ENCODE measurements around the gene EFHC2. TPM values are rescaled to one million over a fixed set of nuclear protein-coding genes. Genes with fewer than 3 reads are reported as not detected.

Gene EFHC2
- not detected for polyA plus RNA-seq (2013, experiment 1 of 2; ENCODE audit: insufficient read length)
- not detected for polyA plus RNA-seq (2013, experiment 2 of 2; ENCODE audit: insufficient read length)

DNA sequence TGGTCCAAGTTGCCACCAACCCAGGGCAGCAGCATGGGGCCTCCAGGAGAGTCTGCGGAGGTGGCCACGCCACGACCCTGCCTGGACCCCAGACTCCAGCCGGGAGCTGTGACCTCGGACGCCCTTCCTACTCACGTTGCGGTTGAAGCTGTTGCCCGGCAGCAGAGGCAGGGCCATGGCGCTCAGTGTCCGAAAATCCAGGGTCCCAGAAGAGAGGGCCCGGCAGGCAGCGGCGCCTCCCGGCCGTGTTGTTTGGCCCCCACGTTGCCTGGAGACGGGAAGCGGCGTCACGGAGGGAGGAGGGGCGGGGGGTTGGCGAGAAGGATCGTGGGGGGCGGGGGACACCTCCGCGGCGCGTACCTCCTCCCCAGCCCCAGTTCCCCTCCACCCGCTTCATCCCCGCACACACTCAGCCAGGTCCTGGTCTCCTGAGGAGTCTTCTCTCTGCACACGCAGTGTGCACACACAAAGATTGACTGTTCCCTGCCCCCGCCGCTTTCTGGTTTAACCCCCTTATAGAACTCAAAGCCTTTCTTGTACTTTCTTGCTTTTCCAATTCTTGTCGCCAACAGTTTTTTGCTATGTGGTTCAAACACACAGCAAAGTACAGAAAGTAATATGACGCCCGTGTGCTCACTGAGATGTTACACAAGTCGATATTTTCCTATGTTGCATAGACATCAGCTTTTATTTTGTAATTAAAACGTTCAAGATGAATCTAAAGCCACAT lies at the start of gene EFHC2:
EFHC2 (minus strand) TSS at position 261 of the 730 bp plus-strand sequence; CDS start at position 177, 84 bp downstream.
- DNase-seq: no peak

GRCh38 chrX:44392767-44393166 lies 49.3 kb upstream of the EFHC2 start:
- DNase-seq: no peak

DNA sequence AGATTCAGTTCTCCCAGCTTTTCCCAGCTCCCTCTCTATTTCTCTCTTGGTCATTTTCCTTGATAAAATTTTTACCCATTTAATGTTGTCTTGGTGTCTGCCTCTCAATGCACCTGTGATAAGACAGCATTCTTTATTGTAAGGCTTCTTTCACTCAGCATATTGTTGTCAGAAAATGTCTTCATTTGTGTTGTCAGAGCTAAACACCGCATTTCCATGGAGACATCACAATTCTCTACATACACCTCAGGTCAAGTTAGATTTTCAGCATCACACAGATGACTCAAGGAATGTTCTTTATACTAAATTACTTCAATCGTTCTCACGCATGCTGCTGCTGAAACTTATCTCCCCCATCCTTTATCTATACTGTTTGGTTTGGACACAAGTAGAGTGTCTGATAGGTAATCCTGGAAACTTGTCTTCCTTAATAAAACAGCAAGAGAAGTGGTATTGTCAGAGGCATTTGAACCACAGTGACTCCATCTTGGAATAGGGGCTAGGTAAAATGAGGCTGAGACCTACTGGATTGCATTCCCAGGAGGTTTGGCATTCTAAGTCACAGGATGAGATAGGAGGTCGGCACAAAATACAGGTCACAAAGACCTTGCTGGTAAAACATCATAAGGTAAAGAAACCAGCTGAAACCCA lies 41.3 kb upstream of the EFHC2 start:
- no peak for DNase-seq

DNA sequence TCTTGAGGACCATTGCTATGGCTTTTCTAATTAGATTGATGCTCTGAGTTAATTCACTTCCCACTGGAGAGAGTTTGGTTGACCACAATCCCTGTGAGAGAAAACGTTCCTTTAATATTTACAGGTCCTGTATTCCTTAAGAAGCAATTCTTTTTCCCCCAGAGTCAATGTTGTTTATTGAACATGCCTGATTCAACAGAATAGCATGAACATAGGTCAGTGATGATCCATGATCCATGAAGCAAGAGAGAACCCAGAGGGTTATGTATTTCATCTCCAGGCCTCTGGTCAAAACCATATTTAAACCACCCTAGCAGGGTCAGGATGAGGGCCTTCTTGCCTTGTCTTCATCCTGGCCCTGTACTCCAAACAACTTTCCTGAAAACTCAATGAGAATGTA lies 39.4 kb upstream of the EFHC2 start:
- DNase-seq: no peak

DNA sequence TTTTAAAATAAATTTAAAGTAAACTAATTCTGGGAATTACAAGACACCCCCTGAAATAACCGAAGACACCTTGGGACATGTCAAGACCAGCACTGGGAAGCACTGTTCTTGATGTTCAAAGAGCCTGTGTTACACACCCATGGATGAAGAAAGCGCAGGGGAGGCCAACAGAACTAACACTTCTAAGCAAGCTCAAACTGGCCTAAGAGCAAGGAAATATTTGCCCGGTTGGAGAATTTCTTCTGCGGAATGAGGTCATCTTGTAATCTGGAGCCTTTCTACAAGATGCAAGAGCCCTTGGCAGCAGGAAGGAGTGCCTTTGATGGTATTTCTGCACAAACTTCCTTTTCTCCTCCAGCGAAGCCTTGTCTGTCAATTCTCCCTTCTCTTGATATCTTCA lies 9.3 kb upstream of the EFHC2 start:
- no peak for DNase-seq

- no peak for DNase-seq
Observed at GRCh38 chrX:44349561-44349960, 6.1 kb upstream of the EFHC2 start.

DNA sequence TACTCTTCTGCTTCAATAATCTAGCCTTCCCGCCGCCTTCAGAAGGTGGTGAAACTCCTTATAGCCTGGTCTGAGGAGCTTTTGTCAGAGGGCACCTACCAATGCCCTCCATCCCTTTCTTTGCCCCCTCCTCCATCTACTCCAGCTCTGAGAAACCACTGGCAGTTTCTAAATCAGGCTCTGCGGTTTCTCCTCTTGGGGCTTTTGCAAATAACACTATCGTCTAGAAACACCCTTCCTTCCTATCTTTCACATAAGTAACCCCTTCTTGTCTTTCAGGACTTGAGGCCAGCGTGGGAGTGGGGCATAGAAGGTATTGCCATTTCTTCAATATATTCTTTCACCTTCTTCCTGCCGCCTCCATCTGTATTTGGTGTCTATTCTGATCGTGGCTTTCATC lies 1.2 kb upstream of the EFHC2 start:
- no peak for DNase-seq

DNA sequence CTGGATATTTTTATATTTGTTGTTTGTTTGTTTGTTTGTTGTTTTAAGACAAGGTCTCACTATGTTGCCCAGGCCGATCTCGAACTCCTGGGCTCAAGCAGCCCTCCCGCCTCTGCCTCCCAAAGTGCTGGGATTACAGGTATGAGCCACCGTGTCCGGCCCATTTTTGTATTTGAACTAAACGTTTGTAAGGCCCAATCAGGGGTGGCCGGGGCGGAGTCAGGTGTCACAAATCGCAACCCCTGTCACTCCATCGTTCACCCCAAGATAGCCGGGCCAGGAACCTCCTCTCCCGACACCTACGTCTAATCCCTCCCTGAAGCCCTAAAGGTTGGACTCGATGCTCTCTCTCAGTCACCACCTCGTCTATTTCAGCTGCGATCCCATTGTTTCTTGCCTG lies 722 bp upstream of the EFHC2 start:
- no peak for DNase-seq

DNA sequence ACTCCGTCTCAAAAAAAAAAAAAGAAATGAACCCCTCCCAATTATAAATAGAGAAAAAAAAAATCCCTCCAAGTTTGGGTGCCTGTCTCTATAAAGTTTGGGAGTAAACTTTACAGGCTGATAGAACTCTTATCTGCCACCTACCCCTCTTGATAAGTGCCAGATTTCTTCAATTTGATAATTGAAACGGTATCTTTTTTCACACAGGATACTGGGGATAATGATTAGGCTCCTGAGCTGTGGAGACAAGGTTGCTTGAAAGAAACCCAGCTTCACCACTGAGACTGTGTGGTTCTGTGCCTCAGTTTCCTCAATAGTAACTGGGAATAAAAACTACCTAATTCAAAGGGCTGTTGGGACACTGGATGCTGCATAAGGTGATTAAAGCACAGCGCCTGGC lies 606 bp downstream of the EFHC2 start:
- no peak for DNase-seq

DNA sequence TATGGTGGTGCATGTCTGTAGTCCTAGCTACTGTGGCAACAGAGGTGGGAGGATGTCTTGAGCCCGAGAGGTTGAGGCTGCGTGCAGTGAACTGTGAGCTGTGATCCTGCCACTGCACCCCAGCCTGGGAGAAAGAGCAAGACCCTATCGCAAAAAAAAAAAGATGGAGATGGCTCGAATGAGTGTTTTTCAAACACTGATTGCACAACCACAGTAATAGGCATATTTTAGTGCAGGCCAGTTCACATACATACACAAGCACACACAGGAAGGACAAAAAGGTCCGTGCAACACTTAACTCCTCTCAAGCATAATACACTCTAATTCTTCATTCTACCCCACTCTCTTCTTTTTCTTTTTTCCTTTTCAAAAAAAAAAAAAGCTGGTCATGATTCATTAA lies 5.1 kb downstream of the EFHC2 start:
- no peak for DNase-seq

DNA sequence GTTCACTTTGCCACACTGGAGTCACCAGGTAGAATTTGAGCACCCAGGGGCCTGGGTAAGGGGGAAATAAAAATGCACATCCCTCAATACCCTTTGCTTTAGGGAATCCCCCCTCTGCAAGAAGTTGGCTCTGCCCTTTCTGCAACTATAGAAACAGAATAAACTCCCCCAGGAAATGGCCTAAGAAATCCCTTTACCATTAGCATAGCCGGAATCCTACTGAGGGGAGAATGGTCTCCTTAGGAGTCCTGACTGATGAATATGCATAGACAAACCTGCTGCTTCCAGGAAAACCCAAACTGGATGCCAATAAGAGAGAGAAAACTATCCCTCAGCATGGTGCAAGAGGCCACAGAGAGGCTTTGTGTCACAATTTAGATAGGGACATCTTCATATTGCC lies 11.0 kb downstream of the EFHC2 start:
- no peak for DNase-seq

DNA sequence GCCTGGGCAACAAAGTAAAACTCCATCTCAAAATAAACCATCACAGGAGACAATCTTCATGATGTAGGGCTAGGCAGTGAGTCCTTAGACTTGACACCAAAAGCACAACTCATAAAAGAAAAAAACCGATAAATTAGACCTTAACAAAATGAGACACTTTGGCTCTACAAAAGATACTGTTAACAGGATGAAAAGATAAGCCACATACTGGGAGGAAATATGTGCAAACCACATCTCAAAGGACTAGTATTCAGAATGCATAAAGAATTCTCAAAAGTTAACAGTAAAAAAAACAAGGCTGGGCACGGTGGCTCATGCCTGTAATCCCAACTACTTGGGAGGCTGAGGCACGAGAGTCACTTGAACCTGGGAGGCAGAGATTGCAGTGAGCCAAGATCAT lies 13.2 kb downstream of the EFHC2 start:
- no peak for DNase-seq

DNA sequence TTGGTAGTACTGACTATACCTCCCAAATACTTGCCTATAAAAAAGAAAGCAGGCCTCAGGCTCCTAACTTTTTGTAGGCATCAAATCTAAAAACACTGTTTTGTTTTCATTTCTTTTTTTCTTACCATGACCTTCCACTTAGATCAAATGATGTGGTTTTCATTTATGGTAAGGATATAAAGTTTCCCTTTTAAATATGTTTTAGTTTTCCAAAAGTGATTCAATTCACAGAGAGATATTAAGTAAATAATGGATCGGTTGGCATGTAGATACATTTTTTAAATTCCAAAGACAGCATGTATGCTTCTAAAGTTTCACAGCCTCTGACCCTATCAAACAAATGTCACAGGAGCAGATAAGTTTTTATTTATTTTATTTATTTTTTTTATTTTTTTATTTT lies 23.9 kb downstream of the EFHC2 start:
- DNase-seq: peak; percentile 1

- no peak for DNase-seq
Observed at GRCh38 chrX:44317181-44317580, 26.3 kb downstream of the EFHC2 start.

- no peak for DNase-seq
Observed at GRCh38 chrX:44314808-44315207, 28.7 kb downstream of the EFHC2 start.

DNA sequence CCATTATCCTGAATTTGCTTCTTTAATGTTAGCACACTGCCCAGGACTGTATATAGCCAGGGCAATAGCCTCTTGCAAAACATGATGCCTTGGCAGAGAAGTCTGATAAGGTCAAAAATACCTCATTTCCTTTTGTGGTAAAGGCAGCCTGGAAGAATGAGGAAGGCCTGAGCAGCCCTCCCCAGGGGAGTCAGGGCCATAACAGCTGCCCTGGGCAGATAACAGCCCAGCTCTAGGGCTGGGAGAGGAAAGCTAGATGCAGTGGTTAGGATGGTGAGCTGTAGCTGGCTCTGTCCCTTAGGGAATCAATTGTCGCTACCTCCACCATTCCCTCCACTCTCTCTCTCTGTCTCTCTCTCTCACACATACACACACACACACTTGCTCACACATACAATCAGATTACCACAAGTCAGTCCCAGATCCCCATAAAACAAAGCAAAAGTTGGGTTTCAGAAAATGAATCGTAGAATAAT lies 29.2 kb downstream of the EFHC2 start:
- peak; percentile 27 for DNase-seq

DNA sequence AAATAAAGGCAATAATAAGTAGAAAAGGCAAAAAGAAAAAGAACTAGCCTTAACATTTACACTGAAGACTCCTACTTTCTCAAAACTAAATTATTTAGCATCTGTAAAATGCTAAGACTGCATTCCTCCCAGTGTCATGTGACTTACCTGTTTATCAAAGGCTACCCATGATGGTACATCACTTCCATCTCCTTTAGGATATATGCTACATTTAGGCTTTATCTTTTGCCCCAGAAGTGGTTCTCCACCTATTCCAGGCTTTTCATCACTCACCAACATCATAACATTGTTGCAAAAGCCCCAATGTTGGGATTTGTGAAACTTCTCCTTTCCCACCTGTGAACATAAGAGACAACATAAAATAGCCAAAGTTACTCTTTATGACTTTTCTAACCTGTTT lies 31.1 kb downstream of the EFHC2 start:
- no peak for DNase-seq

GRCh38 chrX:44310227-44310626 lies 33.2 kb downstream of the EFHC2 start:
- DNase-seq: no peak

GRCh38 chrX:44308869-44309268 lies 34.6 kb downstream of the EFHC2 start:
- no peak for DNase-seq

DNA sequence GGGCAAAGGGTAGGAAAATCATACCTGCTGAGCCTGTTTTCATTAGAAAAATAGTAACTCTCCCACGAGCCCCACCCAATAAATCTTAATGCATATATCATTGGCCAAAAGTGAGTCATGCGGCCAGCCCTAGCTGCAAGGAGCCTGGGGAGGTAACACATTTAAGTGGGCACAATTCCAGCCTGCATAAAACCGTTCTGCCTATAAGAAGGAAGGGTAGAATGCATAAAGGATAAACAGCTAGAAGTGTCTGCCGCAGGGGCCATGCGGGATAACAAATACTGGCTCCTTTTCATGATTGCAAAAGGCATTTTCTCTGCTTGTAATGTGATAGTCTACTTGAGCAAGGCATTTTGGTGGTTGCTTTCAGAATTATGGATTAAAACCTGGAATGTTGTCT lies 37.1 kb downstream of the EFHC2 start:
- DNase-seq: no peak

GRCh38 chrX:44305921-44306320 lies 37.6 kb downstream of the EFHC2 start:
- no peak for DNase-seq

DNA sequence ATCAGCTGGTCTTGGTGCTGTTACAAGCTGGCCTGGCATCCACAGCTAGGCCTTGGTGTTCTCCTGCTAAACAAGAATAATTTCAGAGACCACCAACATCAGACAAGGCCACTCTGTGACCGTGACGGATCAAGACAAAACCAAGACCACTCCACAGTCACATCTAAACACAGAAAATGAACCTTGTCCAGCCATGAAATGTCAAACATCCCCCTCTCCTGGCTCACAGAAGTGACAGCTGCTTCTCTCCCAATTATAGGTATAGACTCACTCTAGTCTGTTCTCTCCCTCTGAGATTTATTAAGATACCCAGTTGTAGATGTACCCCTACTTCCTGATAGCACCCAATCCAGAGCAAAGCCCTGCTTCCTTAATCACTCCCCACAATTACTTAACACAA lies 40.4 kb downstream of the EFHC2 start:
- DNase-seq: no peak

GRCh38 chrX:44299177-44299576 lies 44.3 kb downstream of the EFHC2 start:
- DNase-seq: no peak

- no peak for DNase-seq
Observed at GRCh38 chrX:44291468-44292092, 51.9 kb downstream of the EFHC2 start.

Data from fibroblast of skin of back (primary cell).